HG02678 (cell line): ENCODE measurements around the gene TRIM17.

Source experiments
- ATAC-seq: cut with Tn5 transposase; IDR thresholded peaks from one replicate; pipeline ENCODE4 v1.9.1; 2021; ENCODE audit warnings: mild to moderate bottlenecking, moderate library complexity; ENCODE audit not compliant: unreplicated experiment

TRIM17 gene

GRCh38 chr1:228405200-228405978, 11.3 kb downstream of the TRIM17 start:
- ATAC-seq: no peak

- no peak for ATAC-seq
Observed at GRCh38 chr1:228404107-228404720, 12.4 kb downstream of the TRIM17 start.

GRCh38 chr1:228403231-228403631, 13.4 kb downstream of the TRIM17 start:
- ATAC-seq: no peak

GRCh38 chr1:228402641-228403025, 14.0 kb downstream of the TRIM17 start:
- ATAC-seq: no peak

GRCh38 chr1:228401782-228402640, 14.7 kb downstream of the TRIM17 start:
- no peak for ATAC-seq

GRCh38 chr1:228400692-228401454, 15.8 kb downstream of the TRIM17 start:
- no peak for ATAC-seq

GRCh38 chr1:228400237-228400651, 16.4 kb downstream of the TRIM17 start:
- ATAC-seq: no peak

- ATAC-seq: no peak
Observed at GRCh38 chr1:228399531-228400236, 17.0 kb downstream of the TRIM17 start.

- ATAC-seq: no peak
Observed at GRCh38 chr1:228398741-228399461, 17.8 kb downstream of the TRIM17 start.

GRCh38 chr1:228397966-228398365, 18.7 kb downstream of the TRIM17 start:
- ATAC-seq: no peak

GRCh38 chr1:228396770-228397662, 19.6 kb downstream of the TRIM17 start:
- ATAC-seq: no peak

GRCh38 chr1:228394571-228395394, 21.9 kb downstream of the TRIM17 start:
- no peak for ATAC-seq

GRCh38 chr1:228393811-228394570, 22.7 kb downstream of the TRIM17 start:
- no peak for ATAC-seq

- no peak for ATAC-seq
Observed at GRCh38 chr1:228393268-228393701, 23.4 kb downstream of the TRIM17 start.

GRCh38 chr1:228392111-228392936, 24.3 kb downstream of the TRIM17 start:
- no peak for ATAC-seq

- ATAC-seq: no peak
Observed at GRCh38 chr1:228391411-228392020, 25.1 kb downstream of the TRIM17 start.
